Limb (tissue), 2 donors: ENCODE data around the gene NOXRED1.
A peak's percentile ranks its signal among the peaks of the same experiment; 100 is the strongest.

Experiments used
- DNase-seq, 2 donors: peaks; one replicate each; pipeline ENCODE4 v3.0.0-alpha.2; 2016; ENCODE audit errors: extremely low spot score in 2 of 2

NOXRED1 gene

DNA sequence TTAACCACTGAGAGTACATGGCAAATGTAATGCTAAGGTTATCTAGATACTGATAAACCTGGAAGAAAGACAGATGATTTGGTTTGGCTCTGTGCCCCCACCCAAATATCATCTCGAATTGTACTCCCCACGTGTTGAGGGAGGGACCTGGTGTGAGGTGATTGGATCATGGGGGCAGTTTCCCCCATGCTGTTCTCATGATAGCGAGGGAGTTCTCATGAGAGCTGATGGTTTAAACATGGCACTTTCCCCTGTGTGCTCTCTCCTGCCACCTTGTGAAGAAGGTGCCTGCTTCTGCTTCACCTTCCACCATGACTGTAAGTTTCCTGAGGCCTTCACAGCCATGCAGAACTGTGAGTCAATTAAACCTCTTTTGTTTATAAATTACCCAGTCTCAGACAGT is 14.2 kb downstream of the NOXRED1 start:
- no peak for DNase-seq

DNA sequence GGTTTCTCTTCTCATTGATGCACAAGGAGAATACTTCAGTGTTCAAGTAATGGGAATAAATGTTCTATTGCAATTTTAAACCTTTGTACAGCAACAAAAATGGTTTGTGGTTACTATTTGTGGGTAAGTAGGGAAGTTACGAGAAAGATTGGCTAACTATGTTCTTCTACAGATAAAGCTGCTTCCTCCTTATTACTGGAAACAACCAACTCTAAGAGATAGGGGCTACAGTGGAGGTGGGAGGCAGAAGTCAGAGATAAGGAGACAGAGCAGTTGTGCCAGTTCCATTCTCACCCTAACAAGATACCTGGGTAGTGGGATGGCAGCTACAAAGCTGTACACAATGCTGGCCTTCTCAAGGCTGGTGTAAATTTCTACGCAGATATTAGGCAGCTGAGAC is 16.2 kb downstream of the NOXRED1 start:
- DNase-seq: no peak

DNA sequence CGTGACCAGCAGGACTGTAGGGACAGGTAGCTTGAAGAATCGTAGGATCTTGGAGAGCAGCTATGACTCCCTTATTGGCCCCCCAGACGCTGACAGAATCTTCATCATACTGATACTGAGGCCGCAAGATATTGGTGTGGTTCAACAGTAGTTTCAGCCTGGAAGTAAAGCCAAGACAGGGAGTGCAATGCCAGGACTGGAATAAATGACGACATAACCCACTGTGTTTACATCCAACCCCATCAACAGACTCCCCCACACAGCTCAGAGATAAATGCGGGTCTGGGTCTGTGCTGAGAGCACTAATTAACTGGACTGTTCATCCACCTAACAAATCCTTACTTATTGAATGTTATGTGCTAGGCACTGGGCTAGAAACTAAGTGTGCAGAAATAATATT is 16.6 kb downstream of the NOXRED1 start:
- no peak for DNase-seq

- DNase-seq: no peak
Observed at GRCh38 chr14:77406086-77406485, 17.2 kb downstream of the NOXRED1 start.

DNA sequence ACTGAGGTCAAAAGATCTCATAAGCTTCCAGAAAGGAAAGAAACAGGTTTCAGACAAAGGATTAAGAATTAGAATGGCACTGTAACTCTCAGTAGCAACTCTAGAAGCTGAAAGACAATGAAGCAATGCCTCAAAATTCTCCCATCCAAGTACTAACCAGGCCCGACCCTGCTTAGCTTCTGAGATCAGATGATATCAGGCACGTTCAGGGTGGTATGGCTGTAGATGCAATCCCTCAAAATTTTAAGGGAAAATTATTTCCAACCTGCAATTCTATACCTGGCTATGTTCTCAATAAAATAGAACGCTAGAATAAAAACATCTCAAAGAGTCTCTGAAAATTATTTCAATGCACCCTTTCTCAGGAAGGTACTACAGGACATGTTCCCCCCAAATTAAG is 19.6 kb downstream of the NOXRED1 start:
- no peak for DNase-seq

- no peak for DNase-seq
Observed at GRCh38 chr14:77400216-77400615, 23.1 kb downstream of the NOXRED1 start.

GRCh38 chr14:77390188-77390587 is 33.1 kb downstream of the NOXRED1 start:
- DNase-seq: no peak

DNA sequence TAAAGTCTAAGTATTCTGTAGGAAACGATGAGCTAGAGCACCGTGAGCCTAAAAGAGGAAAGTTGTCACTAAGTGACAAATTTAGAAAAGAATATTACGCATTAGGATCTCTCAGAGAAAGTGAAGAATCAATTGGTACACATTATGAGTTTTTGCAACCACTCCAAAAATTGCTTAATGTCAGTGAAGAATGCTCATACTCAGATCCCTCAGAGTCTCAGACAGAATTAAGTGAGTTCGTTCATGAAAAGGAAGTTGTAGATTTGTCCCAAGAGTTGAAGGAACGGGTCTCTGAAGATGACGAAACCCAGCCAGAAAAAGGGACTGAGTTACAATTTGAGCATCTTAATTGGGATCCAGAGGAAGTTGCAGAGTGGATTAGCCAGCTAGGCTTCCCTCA is 44.6 kb downstream of the NOXRED1 start:
- DNase-seq: no peak

- DNase-seq: no peak
Observed at GRCh38 chr14:77377502-77377844, 45.9 kb downstream of the NOXRED1 start.

DNA sequence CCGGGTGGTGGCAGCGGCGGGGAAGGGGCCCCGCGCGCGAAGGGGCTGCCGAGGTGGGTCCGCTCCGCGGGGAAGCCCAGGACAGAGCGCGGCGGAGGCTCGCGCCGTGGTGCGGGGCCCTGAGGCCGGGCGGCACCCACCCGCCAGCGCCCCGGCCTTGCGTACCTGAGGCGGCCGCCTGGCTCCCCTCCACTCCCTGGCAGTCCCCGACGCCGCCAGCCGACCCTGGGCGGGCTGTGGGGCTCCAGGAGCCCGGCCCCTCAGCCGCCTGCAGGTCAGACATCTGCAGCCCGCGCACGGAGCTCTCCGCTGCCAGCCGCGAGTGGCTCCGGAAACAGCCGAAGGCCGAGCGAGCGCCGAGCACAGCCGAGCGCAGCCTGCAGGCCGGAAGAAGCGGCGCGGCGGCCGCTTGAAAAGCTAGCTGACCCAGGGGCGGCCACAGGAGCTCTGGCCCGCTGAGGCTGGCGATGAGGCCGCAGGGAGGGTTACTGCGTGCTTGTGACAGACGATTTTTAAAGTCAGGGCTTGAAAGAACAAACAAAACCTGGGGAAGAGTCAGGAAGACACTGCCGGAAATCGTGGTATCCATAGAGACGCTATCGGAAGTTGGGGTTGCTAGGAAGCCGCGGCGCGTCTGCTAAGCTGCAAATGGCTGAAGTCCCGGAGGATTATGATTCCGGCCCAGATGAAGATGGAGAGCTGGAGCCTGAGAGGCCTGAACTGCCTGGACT is 46.4 kb downstream of the NOXRED1 start, which contains the start of the genes SAMD15 and TMED8:
Gene SAMD15, plus strand, starts transcription at position 609 of the 731 bp plus-strand sequence. Its CDS starts 40 bp downstream, at position 649.
Gene TMED8, minus strand, starts transcription at position 324 of the 731 bp plus-strand sequence. Its CDS starts 41 bp downstream, at position 283.
- DNase-seq: peak; percentile 91 to 93

DNA sequence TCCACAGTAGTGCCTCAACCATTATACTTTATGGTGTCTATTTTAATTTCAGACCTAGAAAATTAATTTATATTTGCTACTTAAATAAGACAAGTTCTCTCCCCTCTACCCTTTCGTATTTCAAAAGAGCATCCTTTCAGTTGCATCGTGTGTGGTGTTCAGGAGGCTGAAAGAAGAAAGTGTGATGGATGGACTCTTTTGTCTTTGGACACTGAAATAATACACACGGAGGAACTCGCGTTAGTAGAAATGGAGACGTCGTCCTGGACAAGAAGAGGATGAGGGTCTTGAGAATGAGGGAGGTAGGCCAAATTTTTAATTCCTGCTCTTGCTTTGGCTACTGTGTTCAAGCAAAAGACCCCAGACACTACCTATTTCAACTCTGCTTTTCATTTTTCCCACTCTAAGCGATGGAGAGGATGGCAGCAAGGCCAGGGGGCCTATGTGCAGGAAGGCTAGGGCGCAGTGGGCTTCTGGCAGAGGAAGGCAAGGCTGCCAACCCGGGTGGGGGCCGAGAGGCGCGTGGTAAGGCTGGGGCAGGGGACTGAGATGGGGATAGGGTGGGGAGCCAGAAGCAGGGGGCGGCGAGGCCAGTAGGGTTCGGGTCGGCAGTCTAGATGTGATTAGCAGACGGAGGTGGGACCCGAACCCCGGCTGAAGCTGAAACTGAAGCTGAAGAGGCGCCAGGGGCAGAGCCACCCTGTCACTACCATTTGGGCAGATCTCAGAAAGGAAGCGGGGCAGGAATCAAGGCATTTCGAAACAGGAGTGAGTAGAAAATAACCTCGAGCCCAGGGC is 47.2 kb downstream of the NOXRED1 start:
- DNase-seq: no peak

- DNase-seq: no peak
Observed at GRCh38 chr14:77375164-77375950, 48.0 kb downstream of the NOXRED1 start.

DNA sequence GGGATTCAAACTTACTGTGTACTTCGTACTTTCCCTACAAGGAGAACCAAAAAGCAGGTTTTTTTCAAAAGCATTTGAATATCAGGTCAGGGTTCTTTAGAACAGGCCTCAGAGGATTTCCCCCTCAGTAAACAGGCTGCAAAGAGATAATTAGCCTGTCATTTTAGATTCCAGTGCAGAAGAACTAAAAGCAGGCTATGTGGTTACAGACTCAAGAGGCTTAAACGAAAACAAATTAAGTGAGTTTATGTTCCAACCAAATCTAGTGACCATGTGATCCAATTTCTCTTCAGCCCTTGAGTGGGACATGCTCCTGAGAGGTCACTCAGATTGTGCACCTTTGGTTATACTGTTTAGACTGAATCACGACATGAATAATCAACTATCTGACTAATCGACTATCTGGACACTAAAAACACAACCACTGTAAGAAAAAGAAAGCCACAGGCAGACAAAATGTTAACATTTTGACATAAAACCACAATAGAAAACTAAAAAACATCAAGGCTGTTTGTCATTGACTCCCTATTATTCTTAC is 51.0 kb downstream of the NOXRED1 start:
- no peak for DNase-seq

GRCh38 chr14:77369285-77369684 is 54.0 kb downstream of the NOXRED1 start:
- DNase-seq: no peak

DNA sequence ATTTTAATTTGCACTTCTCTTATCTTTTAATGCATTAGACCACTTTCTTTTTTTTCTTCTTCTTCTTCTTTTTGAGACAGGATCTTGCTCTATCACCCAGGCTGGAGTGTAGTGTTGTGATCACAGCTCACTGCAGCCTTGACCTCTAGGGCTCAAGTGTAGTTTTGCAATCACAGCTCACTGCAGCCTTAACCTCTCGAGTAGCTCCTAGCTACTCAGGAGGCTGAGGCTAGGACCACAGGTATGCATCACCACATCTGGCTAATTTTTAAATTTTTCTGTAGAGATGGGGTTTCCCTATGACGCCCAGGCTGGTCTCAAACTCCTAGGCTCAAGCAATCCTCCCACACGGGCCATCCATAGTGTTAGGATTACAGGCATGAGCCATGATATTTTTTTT is 59.2 kb downstream of the NOXRED1 start:
- DNase-seq: no peak

- DNase-seq: no peak
Observed at GRCh38 chr14:77359626-77360025, 63.7 kb downstream of the NOXRED1 start.

DNA sequence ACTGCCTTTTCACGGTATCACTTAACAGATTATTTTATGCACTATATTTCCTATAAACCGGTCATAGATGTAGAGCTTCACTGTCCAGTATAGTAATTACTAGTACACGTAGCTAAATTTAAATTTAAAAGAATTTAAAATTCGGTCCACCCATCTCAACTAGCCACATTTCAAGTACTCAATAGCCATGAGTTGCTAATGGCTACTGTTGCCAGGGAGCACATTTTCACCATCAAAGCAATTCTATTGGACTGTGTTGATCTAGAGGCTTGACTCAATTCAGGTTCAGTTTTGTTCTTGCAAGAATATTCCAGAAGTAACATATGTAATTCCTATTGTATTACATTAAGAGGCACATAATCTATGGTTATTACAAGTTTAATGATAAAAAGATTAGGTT is 66.4 kb downstream of the NOXRED1 start:
- no peak for DNase-seq

- DNase-seq: no peak
Observed at GRCh38 chr14:77355811-77356210, 67.5 kb downstream of the NOXRED1 start.

- DNase-seq: no peak
Observed at GRCh38 chr14:77353469-77354141, 69.7 kb downstream of the NOXRED1 start.

- peak in 1 of 2 donors; percentile 2 for DNase-seq
Observed at GRCh38 chr14:77347751-77348150, 75.6 kb downstream of the NOXRED1 start.

- no peak for DNase-seq
Observed at GRCh38 chr14:77346495-77346894, 76.8 kb downstream of the NOXRED1 start.
